GM21576 (cell line): Measurements from ENCODE around the gene HIVEP1.

Experiments used
- ATAC-seq: cut with Tn5 transposase; IDR thresholded peaks from one replicate; pipeline ENCODE4 v1.9.1; 2021; ENCODE audit warnings: mild to moderate bottlenecking, moderate library complexity; ENCODE audit not compliant: unreplicated experiment

Gene HIVEP1

GRCh38 chr6:12047792-12048432 is 35.8 kb downstream of the HIVEP1 start:
- ATAC-seq: no peak

- no peak for ATAC-seq
These were observed 36.5 kb downstream of the HIVEP1 start for GRCh38 chr6:12048609-12049008.

GRCh38 chr6:12049165-12049564 is 37.1 kb downstream of the HIVEP1 start:
- no peak for ATAC-seq

GRCh38 chr6:12051861-12052368 is 39.8 kb downstream of the HIVEP1 start:
- ATAC-seq: peak; percentile 78

- ATAC-seq: no peak
These were observed 46.3 kb downstream of the HIVEP1 start for GRCh38 chr6:12058172-12058961.

DNA sequence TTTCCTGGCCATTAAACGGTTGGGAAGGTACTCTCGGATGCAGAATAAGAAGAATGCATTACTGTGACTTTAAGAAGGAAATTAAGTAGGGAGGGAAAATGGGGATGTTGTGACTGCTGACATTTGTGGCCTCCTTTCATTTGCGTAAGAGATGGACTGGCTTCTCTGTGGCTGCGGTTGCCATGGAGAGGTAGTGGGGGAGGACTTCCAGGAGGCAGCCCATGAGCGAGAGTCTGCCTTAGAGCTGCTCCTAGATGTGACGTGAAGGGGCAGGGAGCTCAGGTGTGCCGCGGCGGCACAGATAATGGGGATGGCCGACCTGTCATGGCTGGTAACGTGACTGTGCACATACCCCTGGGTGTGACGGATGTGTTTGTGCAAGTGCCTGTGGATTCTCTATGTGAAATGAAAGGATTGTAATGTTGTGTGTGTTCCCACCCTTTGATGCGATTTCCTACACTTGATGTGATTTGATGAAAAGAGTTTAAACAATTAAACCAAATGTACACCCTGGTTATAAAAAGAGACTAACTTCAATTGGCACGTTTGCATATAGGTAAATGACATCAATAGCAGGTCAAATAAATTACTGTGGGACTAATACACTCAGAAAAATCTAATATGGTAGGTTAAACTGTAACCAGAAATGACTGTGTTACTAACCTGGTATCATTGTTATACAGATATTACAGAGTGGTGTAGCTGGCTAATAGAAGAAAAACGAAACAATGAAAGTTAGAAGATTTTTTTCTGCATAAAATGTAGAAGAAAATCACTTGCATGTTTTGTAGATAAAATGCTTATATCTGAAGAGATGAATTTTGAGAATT is 48.9 kb downstream of the HIVEP1 start:
- peak; percentile 81 for ATAC-seq

- ATAC-seq: no peak
These were observed 50.5 kb downstream of the HIVEP1 start for GRCh38 chr6:12062605-12063004.

DNA sequence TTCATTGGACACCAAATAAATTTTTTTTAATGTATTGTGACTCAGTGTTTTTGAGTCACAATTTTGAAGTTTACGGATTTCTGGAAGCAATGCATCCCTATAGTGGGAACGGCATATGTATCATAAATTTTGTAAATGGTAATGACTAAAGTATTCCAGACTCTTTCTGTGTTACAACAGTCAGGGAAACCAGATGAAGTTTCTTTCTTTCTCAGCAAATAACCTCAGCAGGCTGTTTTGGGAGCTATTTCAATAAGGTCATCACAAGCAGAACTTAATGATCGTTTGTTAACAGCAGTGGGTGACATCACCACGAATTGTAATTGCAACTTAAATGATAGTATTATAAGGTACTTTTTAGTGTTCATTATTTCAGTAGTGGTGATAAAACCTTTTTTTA is 52.0 kb downstream of the HIVEP1 start:
- no peak for ATAC-seq

DNA sequence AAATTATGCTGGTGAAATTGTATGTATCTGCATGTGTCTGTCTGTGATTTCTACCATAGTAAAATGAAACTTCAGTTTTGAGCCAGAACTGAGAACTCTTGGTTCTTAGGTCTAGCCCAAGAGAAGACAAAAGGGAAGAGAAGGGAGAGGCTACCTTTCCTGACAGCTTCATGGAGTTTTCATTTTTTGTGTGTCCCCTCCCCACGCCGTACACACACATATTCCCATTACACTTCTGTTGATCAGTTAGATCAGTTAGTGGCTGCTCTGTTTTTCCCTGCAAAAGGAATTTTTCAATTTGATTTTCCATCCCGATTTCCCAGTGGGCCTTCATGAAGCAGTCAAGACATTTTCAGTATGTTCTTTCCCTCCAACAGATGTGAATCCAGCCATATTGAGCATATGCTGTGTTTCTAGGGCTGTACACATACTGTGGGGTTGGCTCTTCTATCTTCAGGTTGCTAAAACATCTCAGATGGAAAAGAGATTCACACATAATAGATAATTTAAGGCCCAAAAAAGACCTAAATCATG is 52.5 kb downstream of the HIVEP1 start:
- ATAC-seq: no peak

- ATAC-seq: no peak
These were observed 53.4 kb downstream of the HIVEP1 start for GRCh38 chr6:12065321-12066140.

DNA sequence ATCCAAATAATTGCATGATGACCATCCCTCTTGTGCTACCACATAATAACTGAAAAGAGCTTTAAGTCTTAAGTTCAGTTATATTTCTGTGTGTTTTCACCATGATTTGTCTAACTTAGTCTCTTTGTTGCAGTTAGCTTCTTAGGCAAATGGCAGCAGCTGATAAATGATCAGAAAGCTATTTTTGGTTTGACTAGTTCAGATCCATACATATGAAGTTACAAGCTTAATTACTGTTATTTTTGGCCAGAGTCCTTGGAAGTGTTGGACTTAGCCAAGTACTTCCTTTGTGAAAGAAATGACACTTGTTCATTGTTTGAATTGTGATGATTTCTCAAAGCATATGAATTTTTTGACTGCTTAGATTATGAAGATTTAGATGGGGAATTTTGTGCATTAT is 54.2 kb downstream of the HIVEP1 start:
- no peak for ATAC-seq

GRCh38 chr6:12068899-12069557 is 56.9 kb downstream of the HIVEP1 start:
- ATAC-seq: no peak

DNA sequence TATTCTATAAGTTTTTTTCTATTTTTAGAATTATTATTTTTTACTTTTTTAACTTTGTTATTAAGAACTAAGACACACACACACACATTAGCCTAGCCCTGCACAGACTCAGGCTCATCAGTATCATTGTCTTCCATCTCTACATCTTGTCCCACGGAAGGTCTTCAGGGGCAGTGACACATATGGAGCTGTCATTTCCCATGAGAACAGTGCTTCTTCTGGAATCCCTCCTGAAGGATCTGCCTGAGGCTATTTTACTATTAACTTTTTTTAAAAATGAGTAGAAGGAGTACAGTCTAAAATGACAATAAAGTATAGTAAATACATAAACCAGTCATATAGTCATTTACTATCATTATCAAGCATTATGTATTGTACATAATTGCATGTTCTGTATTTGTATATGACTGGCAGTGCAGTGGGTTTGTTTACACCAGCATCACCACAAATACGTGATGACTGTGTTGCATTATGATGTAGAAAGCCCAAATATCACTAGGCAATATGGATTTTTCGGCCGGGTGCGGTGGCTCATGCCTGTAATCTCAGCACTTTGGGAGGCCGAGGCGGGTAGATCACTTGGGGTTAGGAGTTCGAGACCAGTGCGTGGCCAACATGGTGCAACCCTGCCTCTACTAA is 57.9 kb downstream of the HIVEP1 start:
- no peak for ATAC-seq

DNA sequence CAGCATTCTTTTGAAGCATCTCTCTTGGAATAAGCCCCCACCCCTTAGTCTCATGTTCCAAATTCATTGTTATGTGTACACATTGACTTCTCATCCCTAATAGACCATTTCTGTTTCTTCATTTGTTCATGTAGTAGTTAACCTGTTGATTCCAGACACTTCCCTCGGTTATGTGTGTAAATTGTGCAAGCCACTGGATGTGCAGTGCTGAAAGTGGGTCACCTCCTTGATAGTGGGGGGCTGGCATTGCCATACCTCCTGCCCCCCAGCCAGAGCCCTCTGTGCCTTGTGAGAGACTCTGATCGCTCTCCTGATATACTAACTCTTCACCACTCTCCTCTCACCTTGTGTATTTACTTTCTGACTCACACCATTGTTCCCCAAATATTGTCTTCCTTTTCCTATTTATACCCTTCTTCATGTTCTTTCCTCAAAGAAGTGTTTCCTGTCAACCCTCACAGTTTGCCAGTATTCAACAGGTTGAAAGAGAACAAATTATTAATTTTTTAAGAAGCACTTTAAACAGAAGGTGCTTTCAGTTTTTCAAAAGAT is 59.0 kb downstream of the HIVEP1 start:
- no peak for ATAC-seq

GRCh38 chr6:12075067-12075563 is 63.0 kb downstream of the HIVEP1 start:
- no peak for ATAC-seq

DNA sequence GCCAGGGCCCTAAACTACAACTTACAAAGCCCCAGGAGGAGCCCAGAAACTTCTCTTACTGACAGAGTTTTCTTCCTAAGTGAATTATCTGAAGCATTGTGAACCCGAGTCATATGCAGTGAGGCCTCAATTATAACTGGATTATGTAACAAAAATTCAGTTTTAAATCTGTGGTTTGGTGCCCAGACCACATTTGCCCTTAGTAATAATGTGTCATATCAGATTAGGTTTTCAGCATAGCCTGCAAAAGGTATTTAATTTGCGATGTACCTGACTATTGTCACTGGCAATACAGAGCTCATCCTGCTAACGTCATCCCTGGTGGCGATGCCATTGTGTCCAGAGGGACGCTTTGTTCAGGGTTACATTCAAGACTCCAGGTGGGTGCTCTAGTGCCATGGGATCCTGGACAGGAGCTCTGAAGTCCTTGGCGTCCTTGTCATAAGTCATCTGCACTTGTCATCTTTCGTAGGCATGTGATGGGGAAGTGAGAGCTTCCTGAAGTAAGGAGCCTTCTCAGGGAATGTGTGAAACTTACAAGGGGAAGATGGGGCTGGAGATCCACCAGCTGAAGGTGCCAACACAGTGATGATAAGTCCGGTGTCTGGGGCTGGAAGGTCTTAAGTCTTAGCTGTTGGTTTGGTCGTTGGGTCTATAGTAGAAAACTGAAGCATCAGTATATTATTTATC is 65.1 kb downstream of the HIVEP1 start:
- ATAC-seq: no peak

- ATAC-seq: no peak
These were observed 65.9 kb downstream of the HIVEP1 start for GRCh38 chr6:12078014-12078413.

- no peak for ATAC-seq
These were observed 69.7 kb downstream of the HIVEP1 start for GRCh38 chr6:12081771-12082170.
